RWPE2 (cell line): ENCODE measurements around the gene SLCO3A1.

ENCODE experiments used
- ATAC-seq: fragments of 200-7000 bp; cut with Tn5 transposase; 3 replicates; pipeline ENCODE4 v1.9.1; 2021; ENCODE audit warnings: low read depth
- DNase-seq: peaks from one replicate; pipeline ENCODE4 v3.0.0-alpha.2; 2020; ENCODE audit warnings: low spot score
- H3K27ac ChIP-seq: fragments of 450-650 bp; 2 replicates; pipeline ENCODE4 v1.5.1; 2017; ENCODE audit warnings: mild to moderate bottlenecking; ENCODE audit not compliant: poor library complexity, severe bottlenecking
- H3K27me3 ChIP-seq: fragments of 250-450 bp; sonication (Bioruptor Pico); 2 replicates; pipeline ENCODE4 v1.5.1; 2021; ENCODE audit warnings: mild to moderate bottlenecking, moderate library complexity; ENCODE audit not compliant: insufficient read depth, poor library complexity, severe bottlenecking
- H3K36me3 ChIP-seq: fragments of 250-450 bp; sonication (Bioruptor Pico); 2 replicates; pipeline ENCODE4 v1.5.1; 2020; ENCODE audit warnings: low read depth, mild to moderate bottlenecking, moderate library complexity
- H3K4me1 ChIP-seq: fragments of 250-450 bp; sonication (Bioruptor Pico); 2 replicates; pipeline ENCODE4 v1.5.1; 2021; ENCODE audit warnings: mild to moderate bottlenecking, moderate library complexity; ENCODE audit not compliant: insufficient read depth, poor library complexity, severe bottlenecking
- H3K4me3 ChIP-seq: fragments of 250-450 bp; sonication (Bioruptor Pico); 2 replicates; pipeline ENCODE4 v1.5.1; 2021; ENCODE audit warnings: mild to moderate bottlenecking, moderate library complexity; ENCODE audit not compliant: severe bottlenecking
- H3K9me3 ChIP-seq: fragments of 250-450 bp; sonication (Bioruptor Pico); 2 replicates; pipeline ENCODE4 v1.5.1; 2021; ENCODE audit warnings: mild to moderate bottlenecking, moderate library complexity; ENCODE audit not compliant: severe bottlenecking
- TF ChIP-seq, protein P1 (sequence below): fragments of 450-650 bp; IDR thresholded peaks from one replicate; pipeline ENCODE4 v1.5.1; 2017; ENCODE audit warnings: mild to moderate bottlenecking, moderate library complexity; ENCODE audit not compliant: poor library complexity, severe bottlenecking

SLCO3A1 gene

GRCh38 chr15:92105611-92106010 lies 252.1 kb downstream of the SLCO3A1 start:
- H3K4me3 ChIP-seq: no peak overlapping the region
- no peaks in the 10 kb centered on the region for H3K27me3 ChIP-seq
- no peaks in the 10 kb centered on the region for H3K4me1 ChIP-seq
- no peaks in the 10 kb centered on the region for H3K9me3 ChIP-seq
- TF ChIP-seq, protein P1, sequence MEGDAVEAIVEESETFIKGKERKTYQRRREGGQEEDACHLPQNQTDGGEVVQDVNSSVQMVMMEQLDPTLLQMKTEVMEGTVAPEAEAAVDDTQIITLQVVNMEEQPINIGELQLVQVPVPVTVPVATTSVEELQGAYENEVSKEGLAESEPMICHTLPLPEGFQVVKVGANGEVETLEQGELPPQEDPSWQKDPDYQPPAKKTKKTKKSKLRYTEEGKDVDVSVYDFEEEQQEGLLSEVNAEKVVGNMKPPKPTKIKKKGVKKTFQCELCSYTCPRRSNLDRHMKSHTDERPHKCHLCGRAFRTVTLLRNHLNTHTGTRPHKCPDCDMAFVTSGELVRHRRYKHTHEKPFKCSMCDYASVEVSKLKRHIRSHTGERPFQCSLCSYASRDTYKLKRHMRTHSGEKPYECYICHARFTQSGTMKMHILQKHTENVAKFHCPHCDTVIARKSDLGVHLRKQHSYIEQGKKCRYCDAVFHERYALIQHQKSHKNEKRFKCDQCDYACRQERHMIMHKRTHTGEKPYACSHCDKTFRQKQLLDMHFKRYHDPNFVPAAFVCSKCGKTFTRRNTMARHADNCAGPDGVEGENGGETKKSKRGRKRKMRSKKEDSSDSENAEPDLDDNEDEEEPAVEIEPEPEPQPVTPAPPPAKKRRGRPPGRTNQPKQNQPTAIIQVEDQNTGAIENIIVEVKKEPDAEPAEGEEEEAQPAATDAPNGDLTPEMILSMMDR: no peak
- no peak overlapping the region for H3K27ac ChIP-seq
- no peaks in the 10 kb centered on the region for H3K36me3 ChIP-seq
- ATAC-seq (no peak), DNase-seq (no peak)

DNA sequence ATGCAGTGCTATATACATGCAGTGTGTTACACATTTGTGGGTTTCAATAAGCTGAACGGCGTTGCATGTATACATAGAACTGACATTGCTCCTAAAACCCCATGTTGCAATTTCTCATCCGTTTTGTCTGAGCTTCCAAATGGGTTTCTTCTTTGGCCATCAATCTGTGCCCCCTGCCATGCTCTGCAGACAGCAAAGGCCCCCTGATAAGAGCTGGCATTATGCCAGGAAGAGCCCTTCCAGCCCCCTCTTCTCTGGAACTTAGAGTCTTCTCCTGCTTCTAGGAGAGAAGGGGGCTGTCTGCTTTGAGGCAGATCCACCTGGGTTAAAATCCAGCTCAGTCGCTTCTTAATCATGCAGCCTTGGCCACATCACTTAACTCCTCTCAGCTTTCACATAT lies 254.0 kb downstream of the SLCO3A1 start:
- Histone ChIP-seq H3K4me3 (no peak overlapping the region), H3K27ac (no peak overlapping the region), H3K36me3 (no peaks in the 10 kb centered on the region), H3K4me1 (no peaks in the 10 kb centered on the region), H3K9me3 (no peaks in the 10 kb centered on the region), H3K27me3 (no peaks in the 10 kb centered on the region)
- TF ChIP-seq, protein P1: no peak
- DNase-seq: no peak
- ATAC-seq: no peak

GRCh38 chr15:92109191-92109873 lies 255.8 kb downstream of the SLCO3A1 start:
- ATAC-seq: no peak
- no peaks in the 10 kb centered on the region for H3K9me3 ChIP-seq
- DNase-seq: no peak
- no peaks in the 10 kb centered on the region for H3K36me3 ChIP-seq
- H3K27ac ChIP-seq: no peak overlapping the region
- H3K27me3 ChIP-seq: no peaks in the 10 kb centered on the region
- no peak overlapping the region for H3K4me3 ChIP-seq
- TF ChIP-seq, protein P1: no peak
- H3K4me1 ChIP-seq: no peaks in the 10 kb centered on the region

- ATAC-seq: no peak
- TF ChIP-seq, protein P1: no peak
- H3K4me3 ChIP-seq: no peak overlapping the region
- no peaks in the 10 kb centered on the region for H3K9me3 ChIP-seq
- no peaks in the 10 kb centered on the region for H3K4me1 ChIP-seq
- no peak overlapping the region for H3K27ac ChIP-seq
- no peak for DNase-seq
- no peaks in the 10 kb centered on the region for H3K36me3 ChIP-seq
- no peaks in the 10 kb centered on the region for H3K27me3 ChIP-seq
These were observed 257.8 kb downstream of the SLCO3A1 start for GRCh38 chr15:92111291-92111690.

DNA sequence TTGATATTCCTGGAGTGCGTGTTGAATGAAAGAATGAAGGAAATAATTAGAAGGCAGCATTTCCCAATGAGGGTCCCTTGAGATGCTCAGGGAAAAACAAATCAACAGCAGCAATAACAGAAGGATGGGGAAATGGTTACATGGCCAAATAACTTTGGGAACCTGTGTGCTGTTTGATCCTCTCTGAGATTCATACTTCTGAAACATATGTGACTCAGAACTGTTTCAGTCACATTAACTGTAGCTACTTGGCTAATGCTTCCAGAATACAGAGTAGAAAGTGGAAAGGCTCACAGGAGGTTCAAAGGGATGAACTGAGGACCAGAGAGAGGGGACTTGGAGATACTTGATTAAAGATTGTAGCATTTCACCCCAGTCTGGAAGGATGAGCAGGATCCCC lies 258.2 kb downstream of the SLCO3A1 start:
- DNase-seq: no peak
- H3K27me3 ChIP-seq: no peaks in the 10 kb centered on the region
- H3K36me3 ChIP-seq: no peaks in the 10 kb centered on the region
- no peak for ATAC-seq
- TF ChIP-seq, protein P1: no peak
- no peak overlapping the region for H3K4me3 ChIP-seq
- no peaks in the 10 kb centered on the region for H3K9me3 ChIP-seq
- H3K4me1 ChIP-seq: no peaks in the 10 kb centered on the region
- H3K27ac ChIP-seq: no peak overlapping the region
